B cell (primary cell): ENCODE measurements around the gene SH3BGRL3.

ENCODE experiments used
- CTCF ChIP-seq: fragments of 200-600 bp; IDR thresholded peaks from one replicate; pipeline ENCODE4 v1.8.0; 2022; ENCODE audit warnings: antibody characterized with exemption, mild to moderate bottlenecking
- EZH2 ChIP-seq: IDR thresholded peaks from 2 replicates; pipeline ENCODE4 v1.6.1; 2012; ENCODE audit warnings: borderline replicate concordance, low read depth, mild to moderate bottlenecking, moderate library complexity, low read length; ENCODE audit not compliant: insufficient read depth, poor library complexity, severe bottlenecking

- TF ChIP-seq CTCF (peak; percentile 77), EZH2 (no peak)
These were observed 4.9 kb downstream of the SH3BGRL3 start for GRCh38 chr1:26284597-26285347.
